ENCODE results near the gene CGB3. TPM values are rescaled to one million over a fixed set of nuclear protein-coding genes. Genes with fewer than 3 reads are reported as not detected.
"Not testable (repeated sequence)": the region's sequence is repeated elsewhere in the genome, so short reads cannot be mapped to it uniquely, and the experiment has no call there.

The CGB3 gene
- total RNA-seq, 1 experiment from 2014 or later = not detected

DNA sequence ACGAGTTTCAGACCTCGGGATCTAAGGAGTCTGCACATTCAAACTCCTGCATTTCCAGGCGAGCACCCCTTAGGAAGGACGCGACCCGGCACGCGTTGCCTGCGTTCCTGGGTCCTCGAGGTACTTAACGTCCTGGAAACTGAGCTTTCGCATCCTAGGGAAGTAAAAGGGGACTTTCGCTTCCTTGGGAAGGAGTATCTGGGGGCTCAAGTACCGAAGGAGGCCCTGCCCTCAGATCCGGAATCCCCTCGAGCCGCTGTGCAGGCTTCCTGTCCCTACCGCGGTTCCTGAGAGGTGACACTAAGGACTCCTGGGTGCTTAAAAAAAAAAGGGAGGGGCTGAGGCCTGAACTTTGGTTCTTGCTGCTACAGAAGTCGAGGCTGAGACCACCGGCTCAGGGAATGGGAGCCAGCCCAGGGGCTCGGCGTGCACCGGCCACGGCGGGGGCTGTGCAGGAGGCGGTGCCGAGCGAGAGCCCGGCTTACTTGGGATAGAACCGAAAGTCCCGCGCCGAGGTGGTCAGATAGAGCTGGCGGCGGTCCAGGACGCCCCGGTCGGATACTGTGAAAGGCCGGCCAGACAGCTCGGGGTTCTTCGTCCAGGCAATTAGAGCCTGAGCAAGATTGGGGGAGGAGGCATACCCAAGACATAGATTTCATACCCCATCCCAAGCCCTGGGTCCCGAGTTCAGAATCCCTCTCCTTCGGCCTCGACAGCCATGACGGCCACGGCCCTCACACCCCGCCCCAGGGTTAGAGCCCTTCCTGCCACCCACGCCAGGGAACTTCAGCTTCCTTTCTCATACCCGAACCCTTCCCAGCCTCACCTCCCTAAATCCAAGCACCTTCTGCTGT, 5.5 kb downstream of the CGB3 start:
- intact Hi-C loops (cut with micrococcal nuclease); H3K9me3 ChIP-seq (ENCODE audit: control insufficient read depth in 1 of 2, insufficient read depth in 1 of 2, low read depth in 1 of 2, low read length in 2 of 2); H3K9me2 ChIP-seq (ENCODE audit: insufficient read depth); H2AFZ ChIP-seq (ENCODE audit: low read depth, low read length, poor library complexity, severe bottlenecking); H4K20me1 ChIP-seq (ENCODE audit: insufficient read depth); H3K27me3 ChIP-seq (ENCODE audit: insufficient read depth, low read length); RAD21 ChIA-PET (ENCODE audit: low non-redundant PET in 1 of 2, low total read pairs in 2 of 2, uncharacterized antibody in 2 of 2, unreplicated experiment in 2 of 2); DNase-seq (ENCODE audit: low read depth, low spot score); H3K79me2 ChIP-seq (ENCODE audit: insufficient read depth, low read length): not testable (repeated sequence)
- POLR2A ChIA-PET = interaction anchor here (0.6 to 2.3 kb wide), 7 partner anchors 15 to 147 kb away, joined by 3 to 11 read pairs (median 4); partner anchors contain the start of genes CGB7, GYS1, PPP1R15A and RUVBL2
- peak overlapping the region; percentile 95 for H3K27ac ChIP-seq (ENCODE audit: low read depth, low read length)
- H3K4me1 ChIP-seq (ENCODE audit: control insufficient read depth in 1 of 2, insufficient read depth in 2 of 2, low read length in 2 of 2) = peaks cover 31 to 55% of the 10 kb centered on the region in 2 experiments
- peak overlapping the region; percentile 95 for H3K4me2 ChIP-seq (ENCODE audit: low read length)
- ATAC-seq = peak; percentile 16
- H3K4me3 ChIP-seq (replicated peaks in 1 of 2; ENCODE audit: low read depth in 1 of 2, low read length in 2 of 2) = peak overlapping the region; percentile 53 to 60
- H3K36me3 ChIP-seq (ENCODE audit: control insufficient read depth in 1 of 2, insufficient read depth in 2 of 2, low read length in 2 of 2) = peaks cover 6 to 11% of the 10 kb centered on the region in 2 experiments; a peak in 2 of 4 replicates
- CTCF ChIA-PET = interaction anchor here (1.1 to 4.3 kb wide), 10 partner anchors 13 to 230 kb away, joined by 3 to 44 read pairs (median 6); partner anchors contain the start of genes CGB2, CGB7, GYS1 and RUVBL2
- BruUV-seq (replicated peaks) = TSS peak; percentile 97
- TF ChIP-seq EGR1 (IDR thresholded peaks at IDR 0.05; ENCODE audit: low read depth) = peak; percentile 69
- H3K9ac ChIP-seq (ENCODE audit: low read length) = peak overlapping the region; percentile 77

DNA sequence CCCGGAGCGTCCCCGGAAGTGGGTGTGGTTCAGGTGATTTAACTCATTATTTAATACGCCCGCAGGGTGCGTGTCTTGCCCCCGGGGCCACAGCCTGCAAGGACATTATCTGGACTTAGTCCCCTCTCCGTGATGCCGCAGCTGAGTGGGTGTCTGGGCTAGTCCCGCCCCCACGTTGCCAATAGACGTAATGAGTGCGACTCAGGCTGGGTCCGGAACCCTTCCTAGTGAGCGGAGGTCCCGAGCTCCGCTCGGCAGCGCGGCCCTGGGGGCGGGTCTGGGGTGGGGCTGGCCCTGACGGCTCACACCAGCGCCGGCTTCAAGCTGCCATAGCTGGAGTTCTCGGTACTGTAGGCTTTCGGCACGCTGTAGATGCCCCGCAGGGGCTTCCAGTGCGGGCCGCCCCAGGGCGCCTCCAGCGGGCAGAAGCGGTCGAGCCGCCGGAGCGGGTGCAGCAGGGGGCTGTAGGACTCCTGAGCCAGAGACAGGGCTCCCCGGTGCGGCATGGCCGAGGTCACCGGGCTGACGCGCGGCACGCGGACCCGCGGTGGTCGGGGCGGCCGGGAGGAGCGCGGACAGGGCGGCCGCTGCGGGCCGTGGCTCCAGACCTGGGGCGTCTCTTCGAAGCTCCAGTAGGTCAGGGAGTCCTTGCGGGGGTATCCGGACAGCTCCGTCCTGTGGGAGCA, 6.3 kb downstream of the CGB3 start:
- H2AFZ ChIP-seq (ENCODE audit: low read depth, low read length, poor library complexity, severe bottlenecking) = no peak overlapping the region
- peak; percentile 60 for DNase-seq (ENCODE audit: low read depth, low spot score)
- CTCF ChIA-PET = interaction anchor here (0.8 to 4.3 kb wide), 6 partner anchors 14 to 222 kb away, joined by 3 to 44 read pairs (median 6); partner anchors contain the start of genes GYS1 and RUVBL2
- peaks cover 6 to 11% of the 10 kb centered on the region in 2 experiments; a peak in 2 of 4 replicates for H3K36me3 ChIP-seq (ENCODE audit: control insufficient read depth in 1 of 2, insufficient read depth in 2 of 2, low read length in 2 of 2)
- RAD21 ChIA-PET (ENCODE audit: low non-redundant PET in 1 of 2, low total read pairs in 2 of 2, uncharacterized antibody in 2 of 2, unreplicated experiment in 2 of 2) = no interaction called here
- peak overlapping the region; percentile 95 for H3K4me2 ChIP-seq (ENCODE audit: low read length)
- peak overlapping the region; percentile 77 for H3K9ac ChIP-seq (ENCODE audit: low read length)
- H3K27me3 ChIP-seq (ENCODE audit: insufficient read depth, low read length) = no peaks in the 10 kb centered on the region
- no peaks in the 10 kb centered on the region for H3K9me2 ChIP-seq (ENCODE audit: insufficient read depth)
- H3K79me2 ChIP-seq (ENCODE audit: insufficient read depth, low read length) = no peaks in the 10 kb centered on the region
- H3K4me3 ChIP-seq (replicated peaks in 1 of 2; ENCODE audit: low read depth in 1 of 2, low read length in 2 of 2) = peak overlapping the region; percentile 53 to 60
- H3K9me3 ChIP-seq (ENCODE audit: control insufficient read depth in 1 of 2, insufficient read depth in 1 of 2, low read depth in 1 of 2, low read length in 2 of 2) = no peaks in the 10 kb centered on the region
- POLR2A ChIA-PET = interaction anchor here (0.6 to 2.3 kb wide), 3 partner anchors 24 to 38 kb away, joined by 3 to 9 read pairs (median 7); partner anchors contain the start of genes GYS1 and RUVBL2
- H4K20me1 ChIP-seq (ENCODE audit: insufficient read depth) = no peaks in the 10 kb centered on the region
- H3K27ac ChIP-seq (ENCODE audit: low read depth, low read length) = peak overlapping the region; percentile 95
- H3K4me1 ChIP-seq (ENCODE audit: control insufficient read depth in 1 of 2, insufficient read depth in 2 of 2, low read length in 2 of 2) = peaks cover 31 to 55% of the 10 kb centered on the region in 2 experiments
- no TSS peak for BruUV-seq (replicated peaks)
- ATAC-seq = peak; percentile 73
- intact Hi-C loops (cut with micrococcal nuclease) = no loop called here
- TF ChIP-seq POLR2AphosphoS5 (IDR thresholded peaks at IDR 0.05; ENCODE audit: low read depth, low read length) (peak; percentile 75), RAD21 (IDR thresholded peaks at IDR 0.05; ENCODE audit: low read depth) (no peak), EGR1 (IDR thresholded peaks at IDR 0.05; ENCODE audit: low read depth) (peak; percentile 80), YY1 (IDR thresholded peaks at IDR 0.05; ENCODE audit: extremely low read depth, insufficient replicate concordance, low read depth, low read length) (peak; percentile 5), SIN3A (IDR thresholded peaks at IDR 0.05; ENCODE audit: low read depth) (peak; percentile 66; the same call in 1 of the 2 replicates), ZNF274 (IDR thresholded peaks at IDR 0.05; ENCODE audit: low read depth, low read length) (no peak)
- TF ChIP-seq, protein P1, sequence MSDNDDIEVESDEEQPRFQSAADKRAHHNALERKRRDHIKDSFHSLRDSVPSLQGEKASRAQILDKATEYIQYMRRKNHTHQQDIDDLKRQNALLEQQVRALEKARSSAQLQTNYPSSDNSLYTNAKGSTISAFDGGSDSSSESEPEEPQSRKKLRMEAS (IDR thresholded peaks at IDR 0.05) = peak; percentile 55
- TF ChIP-seq, protein P2, sequence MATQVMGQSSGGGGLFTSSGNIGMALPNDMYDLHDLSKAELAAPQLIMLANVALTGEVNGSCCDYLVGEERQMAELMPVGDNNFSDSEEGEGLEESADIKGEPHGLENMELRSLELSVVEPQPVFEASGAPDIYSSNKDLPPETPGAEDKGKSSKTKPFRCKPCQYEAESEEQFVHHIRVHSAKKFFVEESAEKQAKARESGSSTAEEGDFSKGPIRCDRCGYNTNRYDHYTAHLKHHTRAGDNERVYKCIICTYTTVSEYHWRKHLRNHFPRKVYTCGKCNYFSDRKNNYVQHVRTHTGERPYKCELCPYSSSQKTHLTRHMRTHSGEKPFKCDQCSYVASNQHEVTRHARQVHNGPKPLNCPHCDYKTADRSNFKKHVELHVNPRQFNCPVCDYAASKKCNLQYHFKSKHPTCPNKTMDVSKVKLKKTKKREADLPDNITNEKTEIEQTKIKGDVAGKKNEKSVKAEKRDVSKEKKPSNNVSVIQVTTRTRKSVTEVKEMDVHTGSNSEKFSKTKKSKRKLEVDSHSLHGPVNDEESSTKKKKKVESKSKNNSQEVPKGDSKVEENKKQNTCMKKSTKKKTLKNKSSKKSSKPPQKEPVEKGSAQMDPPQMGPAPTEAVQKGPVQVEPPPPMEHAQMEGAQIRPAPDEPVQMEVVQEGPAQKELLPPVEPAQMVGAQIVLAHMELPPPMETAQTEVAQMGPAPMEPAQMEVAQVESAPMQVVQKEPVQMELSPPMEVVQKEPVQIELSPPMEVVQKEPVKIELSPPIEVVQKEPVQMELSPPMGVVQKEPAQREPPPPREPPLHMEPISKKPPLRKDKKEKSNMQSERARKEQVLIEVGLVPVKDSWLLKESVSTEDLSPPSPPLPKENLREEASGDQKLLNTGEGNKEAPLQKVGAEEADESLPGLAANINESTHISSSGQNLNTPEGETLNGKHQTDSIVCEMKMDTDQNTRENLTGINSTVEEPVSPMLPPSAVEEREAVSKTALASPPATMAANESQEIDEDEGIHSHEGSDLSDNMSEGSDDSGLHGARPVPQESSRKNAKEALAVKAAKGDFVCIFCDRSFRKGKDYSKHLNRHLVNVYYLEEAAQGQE (IDR thresholded peaks at IDR 0.05; ENCODE audit: low read depth) = no peak
- TF ChIP-seq, protein P3, sequence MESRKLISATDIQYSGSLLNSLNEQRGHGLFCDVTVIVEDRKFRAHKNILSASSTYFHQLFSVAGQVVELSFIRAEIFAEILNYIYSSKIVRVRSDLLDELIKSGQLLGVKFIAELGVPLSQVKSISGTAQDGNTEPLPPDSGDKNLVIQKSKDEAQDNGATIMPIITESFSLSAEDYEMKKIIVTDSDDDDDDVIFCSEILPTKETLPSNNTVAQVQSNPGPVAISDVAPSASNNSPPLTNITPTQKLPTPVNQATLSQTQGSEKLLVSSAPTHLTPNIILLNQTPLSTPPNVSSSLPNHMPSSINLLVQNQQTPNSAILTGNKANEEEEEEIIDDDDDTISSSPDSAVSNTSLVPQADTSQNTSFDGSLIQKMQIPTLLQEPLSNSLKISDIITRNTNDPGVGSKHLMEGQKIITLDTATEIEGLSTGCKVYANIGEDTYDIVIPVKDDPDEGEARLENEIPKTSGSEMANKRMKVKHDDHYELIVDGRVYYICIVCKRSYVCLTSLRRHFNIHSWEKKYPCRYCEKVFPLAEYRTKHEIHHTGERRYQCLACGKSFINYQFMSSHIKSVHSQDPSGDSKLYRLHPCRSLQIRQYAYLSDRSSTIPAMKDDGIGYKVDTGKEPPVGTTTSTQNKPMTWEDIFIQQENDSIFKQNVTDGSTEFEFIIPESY (IDR thresholded peaks at IDR 0.05; ENCODE audit: extremely low read depth, insufficient replicate concordance, low read length) = peak; percentile 24

All from HCT116 (cell line).